ENCODE results near the gene DIAPH2. TPM values are rescaled to one million over a fixed set of nuclear protein-coding genes. Genes with fewer than 3 reads are reported as not detected.
A peak's percentile ranks its signal among the peaks of the same experiment; 100 is the strongest.

DIAPH2 gene
- total RNA-seq, 1 donor from 2014 or later: 7.9 TPM

DNA sequence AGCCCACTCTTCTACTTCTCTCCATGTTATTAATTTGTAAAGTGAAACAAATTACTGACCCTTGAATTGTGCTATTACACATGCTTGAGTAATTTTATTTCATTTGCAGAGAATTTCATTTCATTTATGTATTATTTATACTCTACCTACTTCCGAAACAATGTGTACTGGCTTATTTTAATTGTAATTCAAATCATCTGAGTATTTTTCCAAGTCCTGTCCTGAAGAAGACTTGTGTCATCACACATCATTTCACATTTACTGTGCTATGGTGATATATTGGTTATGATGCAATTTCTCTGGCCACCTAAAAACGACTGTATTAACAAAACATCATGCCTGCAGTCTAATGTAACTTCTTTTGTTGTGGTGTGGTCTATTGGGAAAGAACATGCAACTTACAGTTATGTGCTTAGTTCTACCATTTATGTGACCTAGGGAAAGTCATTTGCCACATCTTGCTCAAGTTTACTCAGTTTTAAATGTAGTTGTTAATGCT is 583.6 kb downstream of the DIAPH2 start:
- FAIRE-seq (no peak), DNase-seq (ENCODE audit: low read depth) (no peak)
- no peaks in the 10 kb centered on the region for H3K36me3 ChIP-seq (ENCODE audit: control insufficient read depth, insufficient read depth, low read length)
- no peaks in the 10 kb centered on the region for H3K27me3 ChIP-seq (ENCODE audit: control insufficient read depth, insufficient read depth, low read length)
- no peak overlapping the region for H3K4me3 ChIP-seq (ENCODE audit: low read depth, low read length)
- TF ChIP-seq, protein P1, sequence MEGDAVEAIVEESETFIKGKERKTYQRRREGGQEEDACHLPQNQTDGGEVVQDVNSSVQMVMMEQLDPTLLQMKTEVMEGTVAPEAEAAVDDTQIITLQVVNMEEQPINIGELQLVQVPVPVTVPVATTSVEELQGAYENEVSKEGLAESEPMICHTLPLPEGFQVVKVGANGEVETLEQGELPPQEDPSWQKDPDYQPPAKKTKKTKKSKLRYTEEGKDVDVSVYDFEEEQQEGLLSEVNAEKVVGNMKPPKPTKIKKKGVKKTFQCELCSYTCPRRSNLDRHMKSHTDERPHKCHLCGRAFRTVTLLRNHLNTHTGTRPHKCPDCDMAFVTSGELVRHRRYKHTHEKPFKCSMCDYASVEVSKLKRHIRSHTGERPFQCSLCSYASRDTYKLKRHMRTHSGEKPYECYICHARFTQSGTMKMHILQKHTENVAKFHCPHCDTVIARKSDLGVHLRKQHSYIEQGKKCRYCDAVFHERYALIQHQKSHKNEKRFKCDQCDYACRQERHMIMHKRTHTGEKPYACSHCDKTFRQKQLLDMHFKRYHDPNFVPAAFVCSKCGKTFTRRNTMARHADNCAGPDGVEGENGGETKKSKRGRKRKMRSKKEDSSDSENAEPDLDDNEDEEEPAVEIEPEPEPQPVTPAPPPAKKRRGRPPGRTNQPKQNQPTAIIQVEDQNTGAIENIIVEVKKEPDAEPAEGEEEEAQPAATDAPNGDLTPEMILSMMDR (IDR thresholded peaks at IDR 0.05; ENCODE audit: insufficient read depth, low read length, severe bottlenecking): no peak

DNA sequence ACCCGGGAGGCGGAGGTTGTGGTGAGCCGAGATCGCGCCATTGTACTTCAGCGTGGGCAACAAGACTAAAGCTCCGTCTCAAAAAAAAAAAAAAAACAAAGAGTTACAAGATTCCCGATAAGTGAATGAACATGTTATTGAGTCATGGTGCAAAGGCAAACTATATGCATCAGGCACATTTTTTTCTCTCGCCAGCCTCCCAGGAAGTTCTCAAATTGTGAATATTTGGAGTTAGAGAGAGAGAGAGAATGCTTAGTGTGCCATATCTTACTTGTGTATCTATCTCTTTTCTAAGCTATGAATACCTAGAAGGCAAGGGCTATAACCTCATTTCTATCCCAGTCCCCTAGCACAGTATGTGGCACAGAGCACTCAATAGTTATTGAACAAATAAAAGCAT is 599.9 kb downstream of the DIAPH2 start:
- DNase-seq (ENCODE audit: low read depth): no peak
- TF ChIP-seq, protein P1 (IDR thresholded peaks at IDR 0.05; ENCODE audit: insufficient read depth, low read length, severe bottlenecking): no peak
- FAIRE-seq: no peak
- no peak overlapping the region for H3K4me3 ChIP-seq (ENCODE audit: low read depth, low read length)
- H3K36me3 ChIP-seq (ENCODE audit: control insufficient read depth, insufficient read depth, low read length): no peaks in the 10 kb centered on the region
- H3K27me3 ChIP-seq (ENCODE audit: control insufficient read depth, insufficient read depth, low read length): no peaks in the 10 kb centered on the region

DNA sequence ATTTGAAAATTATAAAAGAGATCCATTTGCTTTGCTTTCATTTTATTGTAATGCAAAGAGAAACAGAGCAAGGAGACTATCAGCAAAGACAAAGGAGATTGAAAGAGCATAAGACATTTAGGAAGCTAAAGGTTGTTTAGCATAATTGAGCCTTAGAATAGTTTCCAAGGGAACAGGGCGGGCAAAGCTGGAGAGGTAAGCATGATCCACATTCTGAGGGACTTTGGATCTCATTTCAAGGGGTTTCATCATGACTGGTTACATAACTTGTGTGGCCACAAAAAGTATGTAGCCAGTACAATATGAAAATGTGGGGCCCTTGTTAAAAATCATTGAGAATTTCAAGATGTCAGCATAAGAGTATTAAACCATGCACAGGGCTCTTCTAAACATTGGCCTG is 605.6 kb downstream of the DIAPH2 start:
- Histone ChIP-seq H3K27me3 (ENCODE audit: control insufficient read depth, insufficient read depth, low read length) (no peaks in the 10 kb centered on the region), H3K4me3 (ENCODE audit: low read depth, low read length) (no peak overlapping the region), H3K36me3 (ENCODE audit: control insufficient read depth, insufficient read depth, low read length) (no peaks in the 10 kb centered on the region)
- TF ChIP-seq, protein P1 (IDR thresholded peaks at IDR 0.05; ENCODE audit: insufficient read depth, low read length, severe bottlenecking): no peak
- FAIRE-seq (no peak), DNase-seq (ENCODE audit: low read depth) (no peak)

DNA sequence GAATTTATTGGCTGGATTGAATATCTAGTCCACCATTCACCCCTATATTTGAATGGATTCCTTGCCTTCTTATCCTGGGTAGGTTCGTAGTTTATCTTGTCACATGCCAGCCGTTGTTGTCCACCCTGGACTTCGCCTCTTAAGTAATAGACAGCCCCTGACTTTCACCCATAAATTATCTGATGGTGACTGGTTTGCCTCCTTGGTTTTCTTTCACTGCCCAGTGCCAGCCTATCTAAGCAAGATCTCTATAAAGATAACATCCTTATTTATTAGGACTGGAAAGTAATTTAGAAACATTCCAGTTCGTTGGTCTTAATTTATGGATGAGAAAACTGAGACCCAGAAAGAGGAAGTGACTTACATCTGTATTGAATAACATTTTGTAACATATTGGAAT is 609.4 kb downstream of the DIAPH2 start:
- no peak for FAIRE-seq
- Histone ChIP-seq H3K27me3 (ENCODE audit: control insufficient read depth, insufficient read depth, low read length) (no peaks in the 10 kb centered on the region), H3K36me3 (ENCODE audit: control insufficient read depth, insufficient read depth, low read length) (no peaks in the 10 kb centered on the region), H3K4me3 (ENCODE audit: low read depth, low read length) (no peak overlapping the region)
- DNase-seq (ENCODE audit: low read depth): no peak
- TF ChIP-seq, protein P1 (IDR thresholded peaks at IDR 0.05; ENCODE audit: insufficient read depth, low read length, severe bottlenecking): no peak

DNA sequence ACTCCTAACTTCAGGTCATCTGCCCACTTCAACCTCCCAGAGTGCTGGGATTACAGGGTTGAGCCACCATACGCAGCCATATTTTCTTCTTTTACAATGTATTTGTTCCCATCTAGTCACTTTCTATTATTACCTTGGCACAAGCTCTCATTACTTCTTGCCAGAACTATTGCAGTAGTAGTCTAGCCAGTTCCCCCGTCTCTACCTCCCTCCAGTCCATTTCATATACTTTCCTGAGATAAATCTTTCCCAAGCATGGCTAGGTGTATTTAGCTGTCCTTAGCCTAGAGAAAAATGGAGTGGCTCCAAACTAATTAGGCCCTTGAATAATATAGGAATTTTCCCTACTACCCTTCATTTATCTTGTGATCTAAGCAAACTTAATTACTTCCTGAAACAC is 611.3 kb downstream of the DIAPH2 start:
- H3K36me3 ChIP-seq (ENCODE audit: control insufficient read depth, insufficient read depth, low read length): no peaks in the 10 kb centered on the region
- TF ChIP-seq, protein P1 (IDR thresholded peaks at IDR 0.05; ENCODE audit: insufficient read depth, low read length, severe bottlenecking): no peak
- H3K4me3 ChIP-seq (ENCODE audit: low read depth, low read length): no peak overlapping the region
- DNase-seq (ENCODE audit: low read depth) (no peak), FAIRE-seq (no peak)
- H3K27me3 ChIP-seq (ENCODE audit: control insufficient read depth, insufficient read depth, low read length): no peaks in the 10 kb centered on the region

DNA sequence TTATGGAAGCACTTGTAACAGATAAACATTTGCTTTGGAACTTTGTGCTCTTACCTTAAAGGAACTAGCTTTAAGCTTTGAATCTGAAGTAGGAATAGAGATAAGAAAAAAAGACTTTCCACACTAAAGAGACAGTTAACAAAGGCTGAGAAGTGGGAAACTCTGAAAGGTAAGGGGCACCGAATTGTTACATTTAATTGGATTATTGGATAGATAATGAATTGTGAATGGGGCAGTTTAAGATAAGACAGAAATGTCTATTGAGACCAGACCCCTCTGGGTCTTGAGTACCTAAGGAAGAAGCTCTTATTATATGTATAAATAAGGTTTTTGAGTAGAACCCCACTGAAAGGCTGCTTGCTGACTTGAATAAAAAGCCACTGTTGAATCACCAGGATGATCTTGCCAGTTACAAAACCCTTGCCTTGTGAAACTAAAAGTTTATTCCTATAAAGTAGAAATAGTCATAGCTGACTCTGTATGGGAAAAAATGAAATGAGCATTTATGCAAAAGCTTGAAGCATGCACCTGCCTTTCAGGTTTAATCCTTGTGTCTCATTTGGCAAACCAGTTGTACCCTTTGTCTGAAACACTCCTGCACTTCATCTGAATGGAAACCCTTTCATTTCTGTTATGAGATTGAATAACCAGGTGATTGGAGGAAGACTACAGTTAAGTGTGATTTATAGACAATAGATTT is 622.3 kb downstream of the DIAPH2 start:
- H3K27me3 ChIP-seq (ENCODE audit: control insufficient read depth, insufficient read depth, low read length): no peaks in the 10 kb centered on the region
- no peaks in the 10 kb centered on the region for H3K36me3 ChIP-seq (ENCODE audit: control insufficient read depth, insufficient read depth, low read length)
- H3K4me3 ChIP-seq (ENCODE audit: low read depth, low read length): no peak overlapping the region
- TF ChIP-seq, protein P1 (IDR thresholded peaks at IDR 0.05; ENCODE audit: insufficient read depth, low read length, severe bottlenecking): no peak
- FAIRE-seq (no peak), DNase-seq (ENCODE audit: low read depth) (peak; percentile 3)
